ENCODE results near the gene MIF4GD.

DNA sequence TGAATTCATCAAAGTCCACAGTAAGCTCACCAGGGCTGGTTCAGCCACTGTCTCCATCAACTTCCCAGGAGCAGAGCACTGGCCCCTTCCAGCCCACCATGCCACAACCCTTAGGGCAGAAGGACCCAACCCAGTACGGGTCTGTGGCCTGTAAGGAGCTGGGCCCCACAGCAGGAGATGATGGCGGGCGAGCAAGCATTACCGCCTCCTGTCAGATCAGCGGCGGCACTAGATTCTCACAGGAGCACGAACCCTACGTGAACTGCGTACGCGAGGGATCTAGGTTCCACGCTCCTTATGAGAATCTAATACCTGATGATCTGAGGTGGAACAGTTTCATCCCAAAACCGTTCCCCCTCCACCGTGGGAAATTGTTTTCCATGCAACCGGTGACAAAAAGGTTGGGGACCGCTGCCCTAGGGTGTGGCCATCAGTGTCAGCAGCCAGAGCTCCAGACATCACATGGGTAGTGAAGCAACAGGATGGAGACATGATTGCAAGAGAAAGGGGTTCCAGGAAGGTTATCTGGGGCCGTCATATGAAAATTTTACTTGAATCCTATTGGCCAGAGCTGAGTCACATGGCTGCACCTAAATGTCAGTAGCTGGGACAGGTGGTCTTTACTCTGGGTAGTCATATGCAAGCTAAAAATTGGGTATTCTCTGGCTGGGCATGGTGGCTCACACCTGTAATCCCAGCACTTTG, 30.6 kb upstream of the MIF4GD start:
- no peak for TF ChIP-seq CTCF (IDR thresholded peaks at IDR 0.05)
- no peak for TF ChIP-seq POLR2A (IDR thresholded peaks at IDR 0.05)
- TF ChIP-seq EP300 (IDR thresholded peaks at IDR 0.05), result no peak
- TF ChIP-seq POLR2AphosphoS5 (IDR thresholded peaks at IDR 0.05), result no peak
